ENCODE data around the gene TAOK3.

GRCh38 chr12:118377021-118377883 is 4.5 kb upstream of the TAOK3 start:
- no peak for TF ChIP-seq CTCF (IDR thresholded peaks at IDR 0.05)
- no peak for TF ChIP-seq POLR2AphosphoS5 (IDR thresholded peaks at IDR 0.05)

Data from prostate gland (tissue), 2 donors.